GM18870 (cell line): ENCODE data around the gene KRI1.

Source experiments
- ATAC-seq: cut with Tn5 transposase; IDR thresholded peaks from one replicate; pipeline ENCODE4 v1.9.1; 2021; ENCODE audit warnings: moderate library complexity; ENCODE audit not compliant: unreplicated experiment

KRI1 gene

GRCh38 chr19:10565567-10566407 is at the start of gene KRI1:
TSS of gene KRI1 (minus strand) at chr19:10566010. CDS start at chr19:10565999, 11 bp downstream.
- peak; percentile 32 for ATAC-seq

- no peak for ATAC-seq
Observed at GRCh38 chr19:10612499-10613119, 46.8 kb upstream of the KRI1 start.

GRCh38 chr19:10611907-10612306 is 46.1 kb upstream of the KRI1 start:
- ATAC-seq, result no peak

GRCh38 chr19:10604460-10604980 is 38.7 kb upstream of the KRI1 start:
- no peak for ATAC-seq

GRCh38 chr19:10603873-10604459 is 38.2 kb upstream of the KRI1 start:
- no peak for ATAC-seq

- no peak for ATAC-seq
Observed at GRCh38 chr19:10603084-10603872, 37.5 kb upstream of the KRI1 start.

GRCh38 chr19:10602330-10603083 is 36.7 kb upstream of the KRI1 start:
- no peak for ATAC-seq

GRCh38 chr19:10601999-10602329 is 36.2 kb upstream of the KRI1 start:
- ATAC-seq, result no peak

GRCh38 chr19:10600149-10600548 is 34.3 kb upstream of the KRI1 start:
- ATAC-seq, result no peak

- peak; percentile 40 for ATAC-seq
Observed at GRCh38 chr19:10593820-10594637, 28.2 kb upstream of the KRI1 start.

GRCh38 chr19:10593148-10593547 is 27.3 kb upstream of the KRI1 start:
- no peak for ATAC-seq

- ATAC-seq, result no peak
Observed at GRCh38 chr19:10587839-10588150, 22.0 kb upstream of the KRI1 start.

- no peak for ATAC-seq
Observed at GRCh38 chr19:10587022-10587838, 21.4 kb upstream of the KRI1 start, which contains the start of gene AP1M2. TSS of gene AP1M2 (minus strand) at chr19:10587312. CDS start at chr19:10587231, 81 bp downstream.

- ATAC-seq, result no peak
Observed at GRCh38 chr19:10586396-10586795, 20.6 kb upstream of the KRI1 start.

GRCh38 chr19:10583036-10583776 is 17.4 kb upstream of the KRI1 start:
- no peak for ATAC-seq

GRCh38 chr19:10582091-10582490 is 16.3 kb upstream of the KRI1 start:
- ATAC-seq, result no peak

GRCh38 chr19:10580979-10581631 is 15.3 kb upstream of the KRI1 start:
- ATAC-seq, result no peak

- no peak for ATAC-seq
Observed at GRCh38 chr19:10577951-10578350, 12.1 kb upstream of the KRI1 start.
